HEK293T (cell line): ENCODE measurements around the gene RIBC2.
A peak's percentile ranks its signal among the peaks of the same experiment; 100 is the strongest.
"Not testable (repeated sequence)": the region's sequence is repeated elsewhere in the genome, so short reads cannot be mapped to it uniquely, and the experiment has no call there.

Source experiments
- CTCF ChIA-PET: fragments of 350-600 bp; formaldehyde crosslinking; extraction: SDS; loops from one replicate; lab custom pipeline; 2021; ENCODE audit warnings: antibody characterized with exemption, inconsistent platforms; lab: Yijun Ruan, JAX
- POLR2A ChIA-PET: fragments of 350-600 bp; formaldehyde crosslinking; extraction: SDS; loops from one replicate; lab custom pipeline; 2020; ENCODE audit warnings: antibody characterized with exemption, inconsistent platforms; lab: Yijun Ruan, JAX
- DNase-seq: peaks from one replicate; pipeline ENCODE4 v3.0.0; 2012; ENCODE audit warnings: mixed read lengths; ENCODE audit errors: extremely low spot score
- ARNT ChIP-seq: fragments of 450-650 bp; IDR thresholded peaks from 2 replicates; pipeline ENCODE4 v1.6.1; 2017; ENCODE audit warnings: mild to moderate bottlenecking
- BHLHE40 ChIP-seq: fragments of 450-650 bp; IDR thresholded peaks from 2 replicates; pipeline ENCODE4 v1.6.1; 2016; ENCODE audit warnings: mild to moderate bottlenecking, moderate library complexity, borderline replicate concordance
- CTBP1 ChIP-seq: fragments of 450-650 bp; IDR thresholded peaks from 2 replicates; pipeline ENCODE4 v1.6.1; 2016; ENCODE audit warnings: borderline replicate concordance
- ELF4 ChIP-seq: fragments of 450-650 bp; IDR thresholded peaks from 2 replicates; pipeline ENCODE4 v1.6.1; 2017; ENCODE audit warnings: antibody characterized with exemption
- FOXA1 ChIP-seq: fragments of 450-650 bp; IDR thresholded peaks from 2 replicates; pipeline ENCODE4 v1.6.1; 2016; ENCODE audit warnings: mild to moderate bottlenecking
- FOXK2 ChIP-seq: fragments of 450-650 bp; IDR thresholded peaks from 2 replicates; pipeline ENCODE4 v1.6.1; 2016; ENCODE audit warnings: mild to moderate bottlenecking
- FOXM1 ChIP-seq: fragments of 450-650 bp; IDR thresholded peaks from 2 replicates; pipeline ENCODE4 v1.6.1; 2017; ENCODE audit warnings: mild to moderate bottlenecking, borderline replicate concordance
- HDGF ChIP-seq: fragments of 450-650 bp; IDR thresholded peaks from 2 replicates; pipeline ENCODE4 v1.6.1; 2017; ENCODE audit warnings: antibody characterized with exemption, borderline replicate concordance
- L3MBTL2 ChIP-seq: fragments of 450-650 bp; conservative IDR thresholded peaks from 2 replicates; pipeline ENCODE4 v1.6.1; 2016; ENCODE audit warnings: mild to moderate bottlenecking
- LEF1 ChIP-seq: fragments of 450-650 bp; IDR thresholded peaks from 2 replicates; pipeline ENCODE4 v1.6.1; 2017; ENCODE audit warnings: mild to moderate bottlenecking, borderline replicate concordance
- NFRKB ChIP-seq: fragments of 450-650 bp; IDR thresholded peaks from 2 replicates; pipeline ENCODE4 v1.6.1; 2016; ENCODE audit warnings: mild to moderate bottlenecking, moderate library complexity
- PKNOX1 ChIP-seq: fragments of 450-650 bp; IDR thresholded peaks from 2 replicates; pipeline ENCODE4 v1.6.1; 2016
- SP1 ChIP-seq: fragments of 450-650 bp; IDR thresholded peaks from 2 replicates; pipeline ENCODE4 v1.6.1; 2017
- SUZ12 ChIP-seq: fragments of 450-650 bp; IDR thresholded peaks from 2 replicates; pipeline ENCODE4 v1.6.1; 2016; ENCODE audit warnings: mild to moderate bottlenecking
- TARDBP ChIP-seq: fragments of 450-650 bp; IDR thresholded peaks from 2 replicates; pipeline ENCODE4 v1.6.1; 2016
- ZNF384 ChIP-seq: fragments of 450-650 bp; IDR thresholded peaks from 2 replicates; pipeline ENCODE4 v1.6.1; 2016

The RIBC2 gene, protein sequence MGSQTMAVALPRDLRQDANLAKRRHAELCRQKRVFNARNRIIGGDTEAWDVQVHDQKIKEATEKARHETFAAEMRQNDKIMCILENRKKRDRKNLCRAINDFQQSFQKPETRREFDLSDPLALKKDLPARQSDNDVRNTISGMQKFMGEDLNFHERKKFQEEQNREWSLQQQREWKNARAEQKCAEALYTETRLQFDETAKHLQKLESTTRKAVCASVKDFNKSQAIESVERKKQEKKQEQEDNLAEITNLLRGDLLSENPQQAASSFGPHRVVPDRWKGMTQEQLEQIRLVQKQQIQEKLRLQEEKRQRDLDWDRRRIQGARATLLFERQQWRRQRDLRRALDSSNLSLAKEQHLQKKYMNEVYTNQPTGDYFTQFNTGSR

GRCh38 chr22:45413368-45414211 is at the start of gene RIBC2, which contains the start of gene SMC1B:
Gene RIBC2 (plus strand): TSS chr22:45413693. CDS start chr22:45413887, 194 bp downstream.
Gene SMC1B (minus strand): TSS chr22:45413599. CDS start chr22:45413567, 32 bp downstream.
- CTCF ChIA-PET, result no interaction called here
- DNase-seq, result peak; percentile 84
- POLR2A ChIA-PET, result no interaction called here
- no peak; the same call in 1 of the 2 replicates for TF ChIP-seq FOXK2
- peak; percentile 100 for TF ChIP-seq L3MBTL2
- TF ChIP-seq PKNOX1, result no peak
- TF ChIP-seq TARDBP, result no peak

DNA sequence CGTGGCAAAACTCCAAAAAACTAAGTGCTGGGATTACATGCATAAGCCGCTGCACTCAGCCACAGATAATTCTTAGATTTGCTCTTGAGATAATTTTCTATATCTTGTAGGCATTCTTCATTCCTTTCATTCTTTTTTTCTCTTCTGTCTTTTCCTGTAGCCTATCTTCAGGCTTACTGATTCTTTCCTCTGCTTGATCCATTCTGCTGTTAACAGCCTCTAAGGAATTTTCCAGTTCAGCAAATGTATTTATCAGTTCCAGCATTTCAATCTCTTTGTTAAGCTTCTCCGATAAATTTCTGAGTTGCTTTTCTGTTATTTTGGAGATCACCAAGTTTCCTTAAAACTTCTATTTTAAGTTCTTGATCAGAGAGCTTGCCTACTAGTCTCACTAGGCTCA is 46.8 kb upstream of the RIBC2 start:
- no peak for TF ChIP-seq PKNOX1
- TF ChIP-seq ARNT, result no peak
- TF ChIP-seq NFRKB, result no peak
- no peak for TF ChIP-seq ELF4
- ChIA-PET CTCF (no interaction called here), POLR2A (no interaction called here)
- DNase-seq, result no peak

DNA sequence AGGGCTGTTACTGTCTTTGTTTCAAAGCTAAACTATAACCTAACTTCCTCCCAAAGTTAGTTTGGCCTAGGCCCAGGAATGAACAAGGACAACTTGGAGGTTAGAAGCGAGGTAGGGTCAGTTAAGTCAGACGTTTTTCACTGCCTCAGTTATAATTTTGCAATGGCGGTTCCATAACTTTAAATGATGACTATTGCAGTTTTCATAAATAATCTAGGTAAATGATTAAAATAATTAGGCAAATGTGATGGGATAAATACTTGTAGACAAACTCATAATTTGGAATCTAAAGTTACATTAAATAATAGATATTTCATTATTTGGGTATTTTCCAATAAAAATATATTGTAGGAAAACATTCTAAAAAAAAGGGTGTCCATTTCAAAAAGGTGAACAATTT is 39.9 kb upstream of the RIBC2 start:
- DNase-seq, CTCF ChIA-PET, POLR2A ChIA-PET: not testable (repeated sequence)

GRCh38 chr22:45376009-45376408 is 37.5 kb upstream of the RIBC2 start:
- TF ChIP-seq FOXM1, result no peak
- TF ChIP-seq CTBP1, result no peak
- TF ChIP-seq NFRKB, result no peak
- TF ChIP-seq HDGF, result no peak
- TF ChIP-seq TARDBP, result no peak
- no peak for TF ChIP-seq ZNF384
- no peak for TF ChIP-seq ELF4
- TF ChIP-seq FOXA1, result no peak
- no peak for TF ChIP-seq ARNT
- TF ChIP-seq SP1, result no peak
- no peak for TF ChIP-seq PKNOX1
- TF ChIP-seq BHLHE40, result no peak
- no peak for TF ChIP-seq FOXK2
- no peak for TF ChIP-seq SUZ12
- TF ChIP-seq LEF1, result no peak
- no peak for TF ChIP-seq L3MBTL2
- no peak for DNase-seq
- ChIA-PET POLR2A (no interaction called here), CTCF (no interaction called here)

DNA sequence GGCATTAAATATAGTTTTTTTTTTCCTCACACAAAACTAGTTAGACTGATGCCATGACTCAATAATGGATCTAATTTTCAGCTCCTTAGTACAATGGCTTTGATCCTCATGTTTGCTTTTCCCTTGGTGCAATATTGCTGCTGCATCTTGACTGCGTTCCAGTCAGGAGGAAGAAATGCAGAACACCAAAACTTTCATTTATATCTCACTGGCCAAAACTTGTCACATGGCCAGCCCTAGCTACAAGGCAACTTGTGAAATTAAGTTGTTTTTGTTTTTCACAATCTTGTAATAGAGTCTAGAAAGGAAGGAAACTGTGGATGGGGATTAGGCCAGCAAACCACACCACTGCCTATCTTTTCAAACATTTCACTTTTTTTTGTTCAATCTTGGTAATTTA is 36.8 kb upstream of the RIBC2 start:
- no peak for DNase-seq
- TF ChIP-seq SP1 (no peak), ELF4 (no peak)
- POLR2A ChIA-PET, result no interaction called here
- CTCF ChIA-PET, result no interaction called here

- POLR2A ChIA-PET, result no interaction called here
- TF ChIP-seq FOXM1 (no peak), FOXA1 (no peak), HDGF (no peak), SP1 (no peak), TARDBP (no peak), ARNT (no peak), L3MBTL2 (no peak), FOXK2 (no peak), SUZ12 (no peak), ELF4 (no peak), BHLHE40 (no peak), PKNOX1 (no peak), LEF1 (no peak), CTBP1 (no peak), ZNF384 (no peak), NFRKB (no peak)
- CTCF ChIA-PET, result no interaction called here
- DNase-seq, result no peak
These were observed 32.1 kb upstream of the RIBC2 start for GRCh38 chr22:45381348-45381747.
